Activated T-helper 1 cell treated with anti-CD3 and anti-CD28 coated beads, Interleukin-2, amount 50 U/mL, for 16 hours (primary cell): ENCODE data around the gene LGSN.
"Not testable (repeated sequence)": the region's sequence is repeated elsewhere in the genome, so short reads cannot be mapped to it uniquely, and the experiment has no call there.

Source experiments
- DNase-seq, 2 donors: peaks; one replicate each; pipeline ENCODE4 v3.0.0-alpha.2; 2020; ENCODE audit warnings: low read depth in 1 of 2, low spot score in 1 of 2

Gene LGSN

GRCh38 chr6:63245420-63245819 is 74.4 kb downstream of the LGSN start:
- no peak for DNase-seq

GRCh38 chr6:63236398-63236817 is 83.4 kb downstream of the LGSN start:
- DNase-seq: no peak

- not testable (repeated sequence) for DNase-seq
Observed at GRCh38 chr6:63230511-63230910, 89.3 kb downstream of the LGSN start.

GRCh38 chr6:63230027-63230426 is 89.8 kb downstream of the LGSN start:
- not testable (repeated sequence) for DNase-seq

- not testable (repeated sequence) for DNase-seq
Observed at GRCh38 chr6:63227928-63228894, 91.6 kb downstream of the LGSN start.

- not testable (repeated sequence) for DNase-seq
Observed at GRCh38 chr6:63225987-63226386, 93.8 kb downstream of the LGSN start.
